ENCODE measurements around the gene ARHGAP45. TPM values are rescaled to one million over a fixed set of nuclear protein-coding genes. Genes with fewer than 3 reads are reported as not detected.

Gene ARHGAP45
- total RNA-seq, 3 donors from 2014 or later: 33.9 to 64.3 (median 58.8) TPM

DNA sequence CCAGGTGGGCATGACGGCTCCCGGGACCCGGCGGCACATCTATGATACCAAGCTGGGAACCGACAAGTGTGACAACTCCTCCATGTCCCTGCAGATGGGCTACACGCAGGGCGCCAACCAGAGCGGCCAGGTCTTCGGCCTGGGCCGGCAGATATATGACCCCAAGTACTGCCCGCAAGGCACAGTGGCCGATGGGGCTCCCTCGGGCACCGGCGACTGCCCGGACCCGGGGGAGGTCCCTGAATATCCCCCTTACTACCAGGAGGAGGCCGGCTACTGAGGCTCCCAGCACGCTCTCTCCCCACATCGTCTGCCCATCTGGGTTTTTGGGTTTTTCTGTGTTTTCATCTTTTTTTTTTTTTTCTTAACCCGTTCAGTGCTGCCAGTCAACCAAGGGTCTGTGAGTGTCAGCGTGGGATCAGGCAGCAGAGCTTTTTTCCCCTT, 29.3 kb upstream of the ARHGAP45 start:
- intact Hi-C loops (cut with DNase I, micrococcal nuclease): no loop called here
- H3K4me1 ChIP-seq (ENCODE audit: low read depth): peaks cover 34% of the 10 kb centered on the region
- no peak overlapping the region for H3K4me3 ChIP-seq
- DNase-seq (peak in 2 of 3 donors; percentile 46 to 67), ATAC-seq (no peak)
- no peaks in the 10 kb centered on the region for H3K9me3 ChIP-seq
- no peaks in the 10 kb centered on the region for H3K36me3 ChIP-seq (ENCODE audit: low read depth)
- TF ChIP-seq, protein P1, sequence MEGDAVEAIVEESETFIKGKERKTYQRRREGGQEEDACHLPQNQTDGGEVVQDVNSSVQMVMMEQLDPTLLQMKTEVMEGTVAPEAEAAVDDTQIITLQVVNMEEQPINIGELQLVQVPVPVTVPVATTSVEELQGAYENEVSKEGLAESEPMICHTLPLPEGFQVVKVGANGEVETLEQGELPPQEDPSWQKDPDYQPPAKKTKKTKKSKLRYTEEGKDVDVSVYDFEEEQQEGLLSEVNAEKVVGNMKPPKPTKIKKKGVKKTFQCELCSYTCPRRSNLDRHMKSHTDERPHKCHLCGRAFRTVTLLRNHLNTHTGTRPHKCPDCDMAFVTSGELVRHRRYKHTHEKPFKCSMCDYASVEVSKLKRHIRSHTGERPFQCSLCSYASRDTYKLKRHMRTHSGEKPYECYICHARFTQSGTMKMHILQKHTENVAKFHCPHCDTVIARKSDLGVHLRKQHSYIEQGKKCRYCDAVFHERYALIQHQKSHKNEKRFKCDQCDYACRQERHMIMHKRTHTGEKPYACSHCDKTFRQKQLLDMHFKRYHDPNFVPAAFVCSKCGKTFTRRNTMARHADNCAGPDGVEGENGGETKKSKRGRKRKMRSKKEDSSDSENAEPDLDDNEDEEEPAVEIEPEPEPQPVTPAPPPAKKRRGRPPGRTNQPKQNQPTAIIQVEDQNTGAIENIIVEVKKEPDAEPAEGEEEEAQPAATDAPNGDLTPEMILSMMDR (IDR thresholded peaks at IDR 0.05): no peak

DNA sequence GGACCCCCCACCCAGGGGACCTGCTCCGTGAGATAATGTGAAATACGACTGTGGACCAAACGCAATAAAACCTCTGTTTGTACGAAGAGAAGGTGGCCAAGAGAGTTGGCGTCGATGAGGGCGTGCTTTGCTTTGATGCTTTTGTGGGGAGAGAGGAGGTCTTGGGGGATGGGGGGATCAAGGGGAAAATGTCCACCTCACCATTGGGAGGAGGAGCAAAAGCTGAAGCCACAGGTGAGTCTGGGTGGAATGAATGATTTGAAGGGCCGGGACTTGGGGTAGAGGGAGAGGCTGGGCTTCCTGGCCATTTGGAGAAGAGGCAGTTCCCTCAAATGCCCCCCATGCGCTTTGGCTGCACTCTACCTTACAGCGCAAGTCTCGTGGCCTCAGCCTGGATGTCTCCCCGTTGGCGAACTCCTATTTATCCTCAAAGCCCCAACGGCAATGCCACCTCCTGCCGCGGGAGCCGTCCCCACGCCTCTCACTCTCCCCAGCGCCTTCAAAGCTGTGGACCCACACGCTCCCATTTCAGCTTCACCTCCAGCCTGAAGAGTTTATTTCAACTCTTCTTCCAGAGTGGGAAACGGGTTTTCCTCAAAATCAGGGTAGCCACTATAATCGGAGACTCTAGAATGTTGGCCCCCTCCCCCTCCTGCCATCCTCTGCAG, 27.9 kb upstream of the ARHGAP45 start:
- TF ChIP-seq, protein P1 (IDR thresholded peaks at IDR 0.05): no peak
- no peak overlapping the region for H3K4me3 ChIP-seq
- peak in 2 of 3 donors; percentile 51 to 63 for DNase-seq
- peaks cover 41% of the 10 kb centered on the region for H3K4me1 ChIP-seq (ENCODE audit: low read depth)
- no peak for ATAC-seq
- H3K9me3 ChIP-seq: no peaks in the 10 kb centered on the region
- no peaks in the 10 kb centered on the region for H3K36me3 ChIP-seq (ENCODE audit: low read depth)
- intact Hi-C loops (cut with DNase I, micrococcal nuclease): no loop called here

DNA sequence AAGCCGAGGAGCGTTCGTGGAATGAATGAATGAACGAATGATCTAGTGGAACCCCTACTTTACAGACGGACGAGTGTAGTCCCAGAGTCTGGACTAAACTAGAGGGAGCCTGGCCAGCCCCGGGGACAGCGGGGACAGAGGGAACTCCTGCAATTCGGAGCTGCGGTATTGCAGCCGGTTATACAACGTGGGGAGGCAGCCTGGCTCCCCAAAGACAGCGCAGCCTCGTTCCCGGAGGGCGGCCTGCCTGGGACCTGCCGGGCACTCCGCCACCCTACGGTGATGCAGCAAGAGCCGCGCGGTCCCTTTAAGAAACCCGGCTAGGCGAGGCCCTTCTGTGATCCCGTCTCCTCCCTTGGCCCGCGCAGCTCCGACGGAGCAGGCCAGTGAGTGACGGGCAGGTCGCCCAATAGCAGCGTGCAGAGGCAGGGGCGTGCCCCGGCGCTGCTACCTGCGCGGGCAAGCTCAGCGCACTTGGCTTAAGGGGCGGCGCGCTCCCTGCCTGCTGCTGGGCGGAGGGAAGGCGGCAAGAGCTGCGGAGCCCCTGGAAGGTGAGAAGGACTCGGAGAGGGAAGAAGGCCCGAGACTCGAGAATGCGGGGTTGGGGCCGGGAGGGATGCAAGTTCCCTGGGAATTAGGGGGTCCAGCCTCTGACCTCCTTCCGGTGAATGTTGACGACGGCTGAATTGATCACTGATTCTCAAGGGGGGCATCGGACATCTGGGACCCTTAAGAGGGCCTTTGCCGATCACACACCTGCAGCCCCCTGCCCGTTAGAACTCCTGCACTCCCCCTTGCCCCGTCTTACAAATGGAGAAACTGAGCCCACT, 27.1 kb upstream of the ARHGAP45 start, which contains the start of gene ABCA7:
Gene ABCA7 (plus strand): TSS at position 462 of the 830 bp plus-strand sequence. CDS start 1,255 bp downstream, outside the sequence.
- peak; percentile 99 to 100 (median 99) for DNase-seq
- intact Hi-C loops (cut with DNase I, micrococcal nuclease): no loop called here

DNA sequence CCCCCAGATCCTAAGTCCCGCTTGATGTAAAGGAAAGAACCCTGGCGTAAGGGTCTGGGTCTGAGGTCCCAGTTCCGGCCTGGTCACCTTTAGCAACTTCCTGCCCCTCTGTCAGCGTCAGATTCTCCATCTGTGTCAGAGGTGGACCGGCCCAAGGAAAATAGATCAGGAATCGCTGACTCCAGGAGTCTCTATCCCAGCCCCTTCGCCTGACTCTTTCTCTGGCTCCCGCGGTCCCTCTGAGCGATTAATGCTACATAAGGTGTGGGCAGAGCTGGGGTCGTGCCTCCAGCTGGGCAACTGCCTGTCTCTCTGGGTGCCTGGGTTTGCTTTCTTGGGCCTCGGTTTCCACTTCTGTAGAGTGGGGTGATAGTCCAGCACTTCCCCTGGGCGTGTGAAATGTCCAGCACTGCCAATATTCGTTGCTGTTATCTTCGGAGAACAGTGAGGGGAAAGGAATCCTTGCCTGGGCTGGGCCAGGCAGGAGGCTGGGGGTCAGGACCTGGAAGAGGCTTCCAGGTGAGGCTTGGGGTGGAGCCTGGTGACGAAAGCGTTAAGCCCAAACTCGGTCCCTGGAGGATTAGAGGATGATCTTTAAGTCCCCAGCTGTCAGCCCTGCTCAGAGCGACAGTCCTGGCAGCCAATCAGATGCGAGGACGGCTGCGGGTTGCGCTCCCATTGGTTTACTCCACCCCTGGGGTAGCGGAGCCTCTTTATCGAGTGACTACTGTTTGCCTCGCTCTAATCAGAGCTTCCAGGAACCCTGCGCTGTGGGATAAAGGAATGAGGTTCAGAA, 26.3 kb upstream of the ARHGAP45 start:
- peak overlapping the region; percentile 19 for H3K4me3 ChIP-seq
- intact Hi-C loops (cut with DNase I, micrococcal nuclease): no loop called here
- peaks cover 41% of the 10 kb centered on the region for H3K4me1 ChIP-seq (ENCODE audit: low read depth)
- TF ChIP-seq, protein P1 (IDR thresholded peaks at IDR 0.05): no peak
- DNase-seq (peak; percentile 93 to 96 (median 95)), ATAC-seq (peak; percentile 65)
- H3K9me3 ChIP-seq: no peaks in the 10 kb centered on the region
- H3K36me3 ChIP-seq (ENCODE audit: low read depth): no peaks in the 10 kb centered on the region

More for the DNA sequence above, 27.1 kb upstream of the ARHGAP45 start, which contains the start of gene ABCA7:
- no peaks in the 10 kb centered on the region for H3K36me3 ChIP-seq (ENCODE audit: low read depth)
- peak; percentile 83 for ATAC-seq
- H3K4me1 ChIP-seq (ENCODE audit: low read depth): peaks cover 41% of the 10 kb centered on the region
- peak within 1 kb of the TSS; percentile 19 for H3K4me3 ChIP-seq
- TF ChIP-seq, protein P1 (IDR thresholded peaks at IDR 0.05): no peak
- H3K9me3 ChIP-seq: no peaks in the 10 kb centered on the region

DNA sequence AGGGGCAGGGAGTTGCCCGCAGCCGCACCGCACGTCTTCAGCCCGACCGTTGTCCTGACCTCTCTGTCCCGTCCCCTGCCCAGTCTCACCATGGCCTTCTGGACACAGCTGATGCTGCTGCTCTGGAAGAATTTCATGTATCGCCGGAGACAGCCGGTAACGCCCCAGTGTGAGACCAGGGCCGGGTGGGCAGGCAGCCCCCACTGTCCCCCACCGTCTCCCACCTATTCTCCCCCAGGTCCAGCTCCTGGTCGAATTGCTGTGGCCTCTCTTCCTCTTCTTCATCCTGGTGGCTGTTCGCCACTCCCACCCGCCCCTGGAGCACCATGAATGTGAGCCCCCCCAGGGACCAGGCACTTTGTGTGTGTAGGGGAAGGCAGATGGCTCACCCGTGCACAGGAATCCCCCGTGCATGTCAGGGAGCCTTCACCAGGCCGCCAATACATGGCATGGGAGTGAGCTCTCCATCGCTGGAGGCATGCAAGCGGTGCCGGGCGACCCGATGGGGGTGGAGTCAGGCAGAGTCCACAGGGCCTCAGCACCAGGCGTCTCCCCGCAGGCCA, 25.6 kb upstream of the ARHGAP45 start:
- no peak overlapping the region for H3K4me3 ChIP-seq
- H3K9me3 ChIP-seq: no peaks in the 10 kb centered on the region
- H3K36me3 ChIP-seq (ENCODE audit: low read depth): no peaks in the 10 kb centered on the region
- H3K4me1 ChIP-seq (ENCODE audit: low read depth): peaks cover 41% of the 10 kb centered on the region
- intact Hi-C loops (cut with DNase I, micrococcal nuclease): no loop called here
- DNase-seq: peak in 1 of 3 donors; percentile 62
- TF ChIP-seq, protein P1 (IDR thresholded peaks at IDR 0.05): no peak
- ATAC-seq: peak; percentile 1
